Subcutaneous adipose tissue (tissue), 4 donors: ENCODE results near the gene ENPP6. TPM values are rescaled to one million over a fixed set of nuclear protein-coding genes. Genes with fewer than 3 reads are reported as not detected.

ENCODE experiments used
- total RNA-seq, 4 donors: library from RNA; depleted of rRNA; stranded (reverse); fragments of >200 nt; gene quantifications; one replicate each; pipeline ENCODE4 v1.1.0, GENCODE V29; 2016
- TF ChIP-seq, protein P1 (sequence below): fragments of 450-650 bp; IDR thresholded peaks from one replicate; pipeline ENCODE4 v1.5.1; 2016; ENCODE audit warnings: low read depth, mild to moderate bottlenecking, control low read depth, antibody characterized with exemption, moderate library complexity

Gene ENPP6
- total RNA-seq = under 1 TPM in 1 of 4 donors, not detected in 3; 0.17 TPM

DNA sequence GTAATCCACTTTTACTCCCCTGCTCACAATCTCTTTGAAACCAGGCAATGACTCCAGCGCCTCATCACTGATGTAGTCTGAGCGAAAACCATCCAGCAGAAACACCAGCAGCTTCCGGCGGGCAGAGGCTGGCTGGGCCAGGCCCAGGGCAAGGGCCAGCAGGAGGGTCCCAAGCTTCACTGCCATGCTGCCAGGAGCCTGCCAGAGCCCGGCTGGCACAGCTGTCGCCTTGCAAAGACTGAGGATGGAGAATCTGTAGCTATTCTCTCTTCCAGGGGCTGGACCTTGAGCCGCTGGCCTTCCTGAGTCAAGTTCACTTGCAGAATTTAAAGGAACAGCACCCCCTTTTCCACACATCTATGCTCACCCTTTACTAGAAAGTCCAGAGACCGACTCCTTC, at the start of gene ENPP6:
ENPP6 (minus strand) TSS at position 240 of the 400 bp plus-strand sequence; CDS start at position 186, 54 bp downstream.
- TF ChIP-seq, protein P1, sequence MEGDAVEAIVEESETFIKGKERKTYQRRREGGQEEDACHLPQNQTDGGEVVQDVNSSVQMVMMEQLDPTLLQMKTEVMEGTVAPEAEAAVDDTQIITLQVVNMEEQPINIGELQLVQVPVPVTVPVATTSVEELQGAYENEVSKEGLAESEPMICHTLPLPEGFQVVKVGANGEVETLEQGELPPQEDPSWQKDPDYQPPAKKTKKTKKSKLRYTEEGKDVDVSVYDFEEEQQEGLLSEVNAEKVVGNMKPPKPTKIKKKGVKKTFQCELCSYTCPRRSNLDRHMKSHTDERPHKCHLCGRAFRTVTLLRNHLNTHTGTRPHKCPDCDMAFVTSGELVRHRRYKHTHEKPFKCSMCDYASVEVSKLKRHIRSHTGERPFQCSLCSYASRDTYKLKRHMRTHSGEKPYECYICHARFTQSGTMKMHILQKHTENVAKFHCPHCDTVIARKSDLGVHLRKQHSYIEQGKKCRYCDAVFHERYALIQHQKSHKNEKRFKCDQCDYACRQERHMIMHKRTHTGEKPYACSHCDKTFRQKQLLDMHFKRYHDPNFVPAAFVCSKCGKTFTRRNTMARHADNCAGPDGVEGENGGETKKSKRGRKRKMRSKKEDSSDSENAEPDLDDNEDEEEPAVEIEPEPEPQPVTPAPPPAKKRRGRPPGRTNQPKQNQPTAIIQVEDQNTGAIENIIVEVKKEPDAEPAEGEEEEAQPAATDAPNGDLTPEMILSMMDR = no peak

DNA sequence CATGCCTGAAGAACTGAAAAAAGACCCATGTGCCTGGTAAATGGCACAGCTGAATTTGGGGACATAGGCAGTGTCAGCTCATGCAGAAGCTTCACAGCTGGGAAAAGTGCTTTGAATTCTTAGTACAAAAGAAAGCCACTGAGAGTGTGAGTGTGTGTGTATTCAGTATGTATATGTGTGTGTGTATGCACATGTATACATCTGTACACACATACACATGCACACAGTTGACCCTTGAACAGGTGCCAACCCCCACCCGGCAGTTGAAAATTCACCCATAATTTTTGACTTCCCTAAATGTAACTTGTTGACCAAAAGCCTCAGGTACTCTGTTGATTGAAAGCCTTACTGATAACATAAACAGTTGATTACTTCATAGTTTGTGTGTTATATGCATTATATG, 49.5 kb upstream of the ENPP6 start:
- TF ChIP-seq, protein P1 = no peak

DNA sequence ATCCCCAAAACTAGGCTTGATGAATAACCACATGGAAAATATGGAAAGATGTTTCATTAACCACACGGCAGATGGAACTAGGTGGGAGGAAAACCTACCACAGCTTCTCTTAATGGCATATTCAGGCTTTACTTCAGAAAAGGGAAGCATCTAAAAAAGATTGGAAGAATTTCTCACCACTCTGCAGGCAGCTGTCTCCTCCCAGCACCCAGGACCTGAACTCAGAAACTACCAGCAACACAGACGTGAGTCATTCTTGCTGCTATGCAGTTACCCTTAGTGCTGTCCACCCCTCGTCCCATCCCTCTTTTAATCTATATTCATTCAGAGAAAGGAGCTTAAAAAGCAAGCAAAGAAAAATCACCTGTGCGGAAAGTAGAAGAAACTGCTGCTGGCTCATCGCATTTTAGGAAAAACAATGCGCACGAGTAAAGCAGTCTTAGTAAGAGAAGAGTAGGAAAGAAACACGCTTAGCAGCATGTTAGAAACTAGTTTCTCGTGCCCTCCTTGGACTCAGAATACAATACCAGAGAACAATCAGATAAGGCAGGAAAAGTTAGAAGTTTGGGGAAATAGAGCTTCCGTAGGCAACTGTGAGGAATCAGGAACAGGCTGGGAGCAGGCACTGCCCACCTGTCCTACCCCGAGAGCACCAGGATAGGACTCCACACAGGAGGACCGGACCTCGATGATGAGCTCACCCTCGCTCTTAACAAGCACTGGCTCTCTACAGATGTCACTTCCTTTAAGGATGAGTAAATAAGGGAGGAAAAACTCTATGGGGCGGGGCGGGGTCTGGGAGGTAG, 48.1 kb upstream of the ENPP6 start:
- TF ChIP-seq, protein P1 = no peak

DNA sequence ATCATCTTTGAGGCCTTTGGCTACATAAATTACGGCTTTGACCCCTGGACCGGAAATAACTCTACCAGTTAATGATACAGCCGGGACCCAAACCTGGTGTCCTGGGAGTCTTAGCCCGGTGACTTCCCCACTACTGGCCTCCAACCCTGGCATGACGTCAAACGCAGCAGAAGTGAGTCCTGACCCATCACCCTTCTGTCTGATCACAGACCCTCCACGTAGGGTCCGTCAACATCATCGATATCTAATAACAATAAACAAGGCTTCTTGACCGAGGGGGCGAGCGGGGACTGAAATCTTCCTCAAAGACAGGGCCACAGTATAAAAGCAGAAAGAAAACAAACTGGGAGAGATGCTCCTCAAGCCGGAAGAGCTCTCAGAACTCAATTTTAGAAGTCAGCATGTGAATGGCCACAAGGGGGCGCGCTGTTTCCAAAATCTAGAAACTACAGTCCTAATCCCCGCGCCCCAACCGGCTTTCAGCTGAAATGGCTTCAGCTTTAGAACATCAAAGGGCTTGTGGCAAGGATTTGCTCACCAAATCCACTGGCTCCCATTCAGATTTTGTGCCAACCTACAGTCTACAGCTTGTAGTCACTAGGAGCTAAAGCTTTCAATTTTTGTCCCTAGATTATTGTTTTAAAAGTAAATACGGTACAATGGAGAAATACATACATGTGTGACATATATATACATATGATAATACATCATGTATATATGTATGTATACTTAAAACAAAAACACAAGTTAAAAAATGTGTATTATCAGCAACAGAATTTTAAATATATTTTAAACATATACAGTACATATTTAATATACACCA, 46.4 kb upstream of the ENPP6 start:
- TF ChIP-seq, protein P1 = no peak

DNA sequence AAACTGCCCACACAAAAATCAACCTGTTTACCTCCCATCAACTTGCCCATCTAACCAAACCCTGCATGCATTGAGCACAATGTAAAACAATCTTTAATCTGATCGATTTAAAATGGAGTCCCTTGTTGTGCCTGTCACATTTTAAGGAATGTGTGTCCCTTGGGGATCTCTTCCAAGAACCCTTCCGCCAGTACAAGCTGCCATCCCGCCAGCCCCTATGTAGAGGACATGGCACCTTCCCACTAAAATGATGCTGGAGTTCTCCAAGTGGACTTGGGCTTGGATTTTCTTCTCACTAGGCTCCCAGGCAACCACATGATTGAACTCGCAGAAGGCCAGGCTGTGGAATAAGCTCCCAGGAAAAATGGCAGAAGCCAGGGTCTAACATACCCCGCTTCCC, 45.8 kb upstream of the ENPP6 start:
- TF ChIP-seq, protein P1 = no peak

DNA sequence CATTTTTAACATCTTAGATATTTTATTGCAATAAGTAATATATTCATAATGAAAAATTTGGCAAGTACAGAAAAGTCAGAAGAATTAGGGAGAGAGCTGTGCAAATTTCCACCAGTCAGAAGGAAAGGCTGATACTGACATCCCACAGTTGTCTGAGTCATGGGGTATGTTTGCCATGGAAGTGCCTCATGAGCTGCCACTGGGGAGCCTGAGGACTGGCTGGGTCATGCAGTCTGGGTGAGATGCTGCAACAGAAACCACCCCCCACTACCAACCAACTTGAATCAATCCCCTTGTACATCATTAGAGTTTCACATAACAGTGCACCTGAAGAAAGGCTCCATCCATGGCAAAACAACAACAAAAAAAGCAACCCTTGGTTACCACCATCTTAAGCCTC, 45.2 kb upstream of the ENPP6 start:
- TF ChIP-seq, protein P1 = no peak

DNA sequence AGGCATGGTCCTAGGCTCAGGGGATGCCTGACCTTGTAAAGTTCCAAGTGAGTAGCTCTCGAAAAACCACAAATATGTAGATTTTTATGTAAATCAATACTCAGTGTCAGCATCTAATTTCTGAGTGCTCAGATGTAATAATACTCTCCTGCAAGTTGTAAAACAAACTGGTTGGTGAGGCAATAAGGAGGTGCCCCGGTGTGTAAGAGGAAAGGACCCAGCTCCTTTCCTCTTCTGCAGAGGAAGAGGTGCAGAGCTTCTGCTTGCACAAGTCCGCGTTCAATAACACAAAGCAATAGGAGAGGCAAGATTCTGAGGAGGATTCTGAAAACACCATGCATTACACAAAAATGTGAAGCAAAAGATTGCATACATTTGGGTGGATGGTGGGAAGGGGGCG, 43.6 kb upstream of the ENPP6 start:
- TF ChIP-seq, protein P1 = no peak
